Prostate gland (tissue), 2 donors: ENCODE results near the gene PLXNC1. TPM values are rescaled to one million over a fixed set of nuclear protein-coding genes. Genes with fewer than 3 reads are reported as not detected.

Experiments
- DNase-seq: peaks from one replicate; pipeline ENCODE4 v3.0.0-alpha.2; 2019; ENCODE audit warnings: low spot score
- H3K27ac ChIP-seq, 2 donors: fragments of 200-600 bp; sonication (generic); 2 replicates each; pipeline ENCODE4 v1.5.1; 2017 to 2019
- H3K27me3 ChIP-seq: fragments of 200-600 bp; sonication (generic); replicated peaks from 2 replicates; pipeline ENCODE4 v1.5.1; 2019; ENCODE audit not compliant: insufficient read depth
- H3K36me3 ChIP-seq, 2 donors: fragments of 200-600 bp; sonication (generic); 1 replicate in 1 of 2; 2 replicates in 1 of 2; pipeline versions ENCODE4 v1.5.1 to v1.8.1; 2017 to 2019
- H3K4me1 ChIP-seq: fragments of 200-600 bp; sonication (generic); replicated peaks from 2 replicates; pipeline ENCODE4 v1.5.1; 2019
- H3K4me3 ChIP-seq, 2 donors: fragments of 200-600 bp; sonication (generic); 2 replicates each; pipeline ENCODE4 v1.5.1; 2017 to 2019
- H3K9me3 ChIP-seq: fragments of 200-600 bp; sonication (generic); 2 replicates; pipeline ENCODE4 v1.5.1; 2017
- POLR2A ChIP-seq: fragments of 450-650 bp; IDR thresholded peaks from one replicate; pipeline ENCODE4 v1.6.1; 2016; ENCODE audit warnings: antibody characterized with exemption, mild to moderate bottlenecking
- POLR2AphosphoS5 ChIP-seq: sonication (generic); formaldehyde crosslinking; IDR thresholded peaks from one replicate; pipeline ENCODE4 v1.6.1; 2017; ENCODE audit warnings: antibody characterized with exemption
- WGBS: methylation state at CpG from one replicate; pipeline ENCODE4 v1.1.5; 2018; 5-methylcytosine and 5-hydroxymethylcytosine counted together
- intact Hi-C: fragments of 100-400 bp; cut with DNase I; formaldehyde crosslinking; loops from one replicate; pipeline ENCODE4 v1.14.2; 2022
- total RNA-seq, 2 donors: library from RNA; depleted of rRNA; stranded (reverse); fragments of >200 nt; gene quantifications; one replicate each; pipeline ENCODE4 v1.1.0, GENCODE V29; 2016
- TF ChIP-seq, protein P1 (sequence below), 4 experiments: fragments of 200-600 bp in 2 of 4; fragments of 450-650 bp in 2 of 4; sonication (generic) in 2 of 4; IDR thresholded peaks; 1 replicate in 3 of 4; 2 replicates in 1 of 4; pipeline ENCODE4 v1.5.1; 2016 to 2019; ENCODE audit warnings: antibody characterized with exemption in 4 of 4, mild to moderate bottlenecking in 2 of 4, moderate library complexity in 2 of 4

The PLXNC1 gene
- total RNA-seq, 2 donors from 2014 or later: 2.7 to 118 TPM

DNA sequence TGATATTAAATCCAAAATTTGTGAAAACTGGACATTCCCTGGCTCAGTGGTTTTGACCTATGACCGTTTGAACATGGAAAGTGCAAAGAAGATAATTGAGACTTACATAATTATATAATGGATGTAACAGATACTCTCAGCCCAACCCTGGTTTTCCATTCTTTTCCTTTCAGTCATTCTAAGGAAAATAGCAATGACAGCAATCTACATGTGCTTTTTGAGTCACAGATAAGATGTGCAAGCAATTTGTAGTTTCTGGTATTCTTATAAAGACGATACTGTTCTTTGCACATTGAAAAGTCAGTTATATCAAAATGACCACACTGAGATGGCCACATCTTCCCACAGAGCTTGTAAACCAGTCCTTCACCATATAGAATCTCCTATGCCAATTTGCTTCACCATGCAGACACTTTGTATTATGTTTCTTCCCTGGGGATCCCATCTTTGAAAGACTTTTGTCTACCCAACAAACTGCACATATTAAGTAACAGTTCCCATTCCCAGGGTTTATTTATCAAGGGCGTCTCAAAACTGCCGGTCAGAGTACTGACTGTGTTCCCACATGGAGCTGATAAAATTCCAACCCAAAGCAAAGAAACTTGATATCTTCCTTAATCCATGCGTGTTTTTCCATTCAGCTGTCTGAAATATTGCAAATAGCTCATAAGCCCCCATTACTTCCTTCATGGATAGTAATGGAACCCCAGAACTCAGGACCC, 34.8 kb downstream of the PLXNC1 start:
- TF ChIP-seq POLR2AphosphoS5 (no peak), POLR2A (no peak)
- TF ChIP-seq, protein P1, sequence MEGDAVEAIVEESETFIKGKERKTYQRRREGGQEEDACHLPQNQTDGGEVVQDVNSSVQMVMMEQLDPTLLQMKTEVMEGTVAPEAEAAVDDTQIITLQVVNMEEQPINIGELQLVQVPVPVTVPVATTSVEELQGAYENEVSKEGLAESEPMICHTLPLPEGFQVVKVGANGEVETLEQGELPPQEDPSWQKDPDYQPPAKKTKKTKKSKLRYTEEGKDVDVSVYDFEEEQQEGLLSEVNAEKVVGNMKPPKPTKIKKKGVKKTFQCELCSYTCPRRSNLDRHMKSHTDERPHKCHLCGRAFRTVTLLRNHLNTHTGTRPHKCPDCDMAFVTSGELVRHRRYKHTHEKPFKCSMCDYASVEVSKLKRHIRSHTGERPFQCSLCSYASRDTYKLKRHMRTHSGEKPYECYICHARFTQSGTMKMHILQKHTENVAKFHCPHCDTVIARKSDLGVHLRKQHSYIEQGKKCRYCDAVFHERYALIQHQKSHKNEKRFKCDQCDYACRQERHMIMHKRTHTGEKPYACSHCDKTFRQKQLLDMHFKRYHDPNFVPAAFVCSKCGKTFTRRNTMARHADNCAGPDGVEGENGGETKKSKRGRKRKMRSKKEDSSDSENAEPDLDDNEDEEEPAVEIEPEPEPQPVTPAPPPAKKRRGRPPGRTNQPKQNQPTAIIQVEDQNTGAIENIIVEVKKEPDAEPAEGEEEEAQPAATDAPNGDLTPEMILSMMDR (IDR thresholded peaks at IDR 0.05): no peak

DNA sequence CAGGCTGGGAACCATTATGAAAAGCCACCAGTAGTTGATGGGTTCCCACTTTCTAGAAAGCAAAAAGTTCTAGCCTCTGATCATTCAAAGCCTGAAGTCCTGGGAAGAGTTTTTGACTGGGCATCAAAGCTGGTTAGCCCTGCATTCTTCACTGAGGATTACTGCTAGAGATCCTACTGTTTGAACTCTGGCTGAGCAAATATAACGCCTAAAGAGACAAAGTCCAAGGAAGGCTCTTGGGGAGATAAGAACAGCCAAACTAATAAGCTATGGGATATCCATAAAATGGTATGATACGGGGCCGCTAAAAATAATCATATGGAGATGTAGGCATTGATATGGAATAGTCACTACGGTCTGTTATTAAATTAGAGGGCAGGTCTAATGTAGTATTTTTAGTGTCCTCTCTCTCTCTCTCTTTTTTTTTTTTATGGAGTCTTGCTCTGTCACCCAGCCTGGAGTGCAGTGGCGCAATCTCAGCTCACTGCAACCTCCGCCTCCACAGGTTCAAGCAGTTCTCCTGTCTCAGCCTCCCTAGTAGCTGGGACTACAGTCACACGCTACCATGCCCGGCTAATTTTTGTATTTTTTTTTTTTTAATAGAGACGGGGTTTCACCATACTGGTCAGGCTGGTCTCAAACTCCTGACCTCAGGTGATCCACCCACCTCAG, 35.5 kb downstream of the PLXNC1 start:
- Histone ChIP-seq H3K4me3 (no peak overlapping the region), H3K36me3 (no peaks in the 10 kb centered on the region), H3K9me3 (no peaks in the 10 kb centered on the region), H3K4me1 (no peaks in the 10 kb centered on the region), H3K27me3 (no peaks in the 10 kb centered on the region), H3K27ac (no peak overlapping the region)
- WGBS: 74% methylated on average over 9 of the region's 9 CpGs
- no peak for TF ChIP-seq POLR2A
- TF ChIP-seq, protein P1 (IDR thresholded peaks at IDR 0.05): no peak
- no peak for TF ChIP-seq POLR2AphosphoS5
- intact Hi-C loops: no loop called here
- DNase-seq: no peak

More for the DNA sequence above, 34.8 kb downstream of the PLXNC1 start:
- no peaks in the 10 kb centered on the region for H3K27me3 ChIP-seq
- H3K4me1 ChIP-seq: no peaks in the 10 kb centered on the region
- no peak overlapping the region for H3K4me3 ChIP-seq
- H3K36me3 ChIP-seq: no peaks in the 10 kb centered on the region
- 51% methylated on average over 5 of the region's 5 CpGs for whole genome bisulfite sequencing
- no peaks in the 10 kb centered on the region for H3K9me3 ChIP-seq
- intact Hi-C loops: no loop called here
- no peak for DNase-seq
- no peak overlapping the region for H3K27ac ChIP-seq

DNA sequence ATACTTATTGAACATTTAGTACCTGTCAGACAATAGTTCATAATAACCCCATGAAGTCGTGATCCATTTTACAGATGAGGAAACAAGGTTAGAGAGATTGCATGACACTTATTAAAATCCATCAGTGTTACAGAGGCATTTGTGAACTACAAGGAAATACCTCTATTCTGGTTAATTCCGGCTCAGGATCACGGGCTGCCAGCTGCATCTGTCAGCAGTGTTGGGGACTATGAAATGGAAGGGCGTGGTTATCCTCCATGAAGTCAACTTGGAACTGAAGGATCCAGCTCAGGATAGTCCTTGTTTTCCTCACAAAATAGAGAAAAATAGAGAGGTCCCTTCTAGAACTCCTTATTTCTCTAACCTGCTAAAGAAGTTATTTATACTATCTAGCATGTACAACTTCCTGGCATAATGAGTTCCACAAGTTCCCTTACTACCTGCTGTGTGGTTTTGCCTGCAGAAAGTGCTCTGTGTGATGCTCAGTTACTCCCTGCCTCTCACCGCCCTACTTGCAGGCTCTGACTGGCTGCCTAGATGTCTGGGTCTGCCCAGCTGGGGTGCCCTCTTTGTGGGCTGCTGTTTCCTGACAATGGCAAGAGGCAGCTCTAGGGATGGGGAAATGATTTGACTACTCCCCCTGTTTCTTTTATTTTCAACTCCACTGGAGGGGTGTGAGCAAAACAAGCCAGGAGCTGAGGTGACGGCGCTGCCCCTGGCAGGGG, 36.8 kb downstream of the PLXNC1 start:
- H3K9me3 ChIP-seq: no peaks in the 10 kb centered on the region
- no peaks in the 10 kb centered on the region for H3K27me3 ChIP-seq
- H3K36me3 ChIP-seq: no peaks in the 10 kb centered on the region
- no peaks in the 10 kb centered on the region for H3K4me1 ChIP-seq
- 89% methylated on average over 7 of the region's 7 CpGs for WGBS
- intact Hi-C loops: no loop called here
- no peak overlapping the region for H3K4me3 ChIP-seq
- TF ChIP-seq POLR2AphosphoS5: no peak
- no peak for TF ChIP-seq POLR2A
- TF ChIP-seq, protein P1 (IDR thresholded peaks at IDR 0.05): no peak
- DNase-seq: no peak
- no peak overlapping the region for H3K27ac ChIP-seq

DNA sequence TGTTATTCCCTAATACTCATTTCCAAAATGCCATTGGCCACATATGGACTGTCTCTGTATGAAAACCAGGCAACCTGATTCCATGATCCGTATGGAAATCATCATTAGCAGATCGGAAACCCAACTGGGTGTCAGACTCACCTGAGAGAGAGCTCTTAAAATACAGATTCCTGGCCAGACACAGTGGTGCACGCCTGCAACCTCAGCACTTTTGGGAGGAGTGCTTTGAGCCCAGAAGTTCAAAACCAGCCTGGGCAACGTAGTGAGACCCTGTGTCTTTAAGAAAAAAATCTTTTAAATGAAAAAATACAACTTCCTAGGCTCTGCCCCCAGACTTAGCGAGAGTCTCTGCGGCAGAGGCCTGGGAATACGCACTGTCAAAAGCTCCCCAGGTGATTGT, 37.4 kb downstream of the PLXNC1 start:
- H3K27me3 ChIP-seq: no peaks in the 10 kb centered on the region
- no peaks in the 10 kb centered on the region for H3K36me3 ChIP-seq
- H3K4me1 ChIP-seq: no peaks in the 10 kb centered on the region
- no peak for DNase-seq
- H3K9me3 ChIP-seq: no peaks in the 10 kb centered on the region
- TF ChIP-seq, protein P1 (IDR thresholded peaks at IDR 0.05): no peak
- TF ChIP-seq POLR2AphosphoS5: no peak
- TF ChIP-seq POLR2A: no peak
- 91% methylated on average over 7 of the region's 7 CpGs for WGBS
- no peak overlapping the region for H3K4me3 ChIP-seq
- no peak overlapping the region for H3K27ac ChIP-seq
- intact Hi-C loops: no loop called here
